Tongue (tissue), 2 donors: ENCODE results near the gene LSM7. TPM values are rescaled to one million over a fixed set of nuclear protein-coding genes. Genes with fewer than 3 reads are reported as not detected.
"Not testable (repeated sequence)": the region's sequence is repeated elsewhere in the genome, so short reads cannot be mapped to it uniquely, and the experiment has no call there.

Experiments used
- DNase-seq: peaks from one replicate; pipeline ENCODE4 v3.0.0-alpha.2; 2015
- total RNA-seq: library from RNA; depleted of rRNA; stranded (reverse); fragments of >200 nt; gene quantifications from one replicate; pipeline ENCODE4 v1.2.3, GENCODE V29; 2014

Gene LSM7
- total RNA-seq, 1 donor from 2014 or later: 88.5 TPM

GRCh38 chr19:2355168-2356035, 27.0 kb upstream of the LSM7 start:
- no peak for DNase-seq

- DNase-seq: no peak
These were observed 26.3 kb upstream of the LSM7 start for GRCh38 chr19:2354670-2355069.

- no peak for DNase-seq
These were observed 25.7 kb upstream of the LSM7 start for GRCh38 chr19:2353887-2354592.

GRCh38 chr19:2353159-2353886, 24.9 kb upstream of the LSM7 start:
- no peak for DNase-seq

GRCh38 chr19:2352121-2352520, 23.7 kb upstream of the LSM7 start:
- DNase-seq: no peak

- DNase-seq: no peak
These were observed 23.2 kb upstream of the LSM7 start for GRCh38 chr19:2351591-2351990.

GRCh38 chr19:2350656-2351055, 22.3 kb upstream of the LSM7 start:
- no peak for DNase-seq

GRCh38 chr19:2349818-2350217, 21.4 kb upstream of the LSM7 start:
- DNase-seq: not testable (repeated sequence)

- peak; percentile 37 for DNase-seq
These were observed 17.6 kb upstream of the LSM7 start for GRCh38 chr19:2345794-2346663.

GRCh38 chr19:2345076-2345475, 16.7 kb upstream of the LSM7 start:
- no peak for DNase-seq

GRCh38 chr19:2344381-2344870, 16.0 kb upstream of the LSM7 start:
- DNase-seq: no peak

- DNase-seq: no peak
These were observed 15.1 kb upstream of the LSM7 start for GRCh38 chr19:2343289-2343982.

- no peak for DNase-seq
These were observed 14.4 kb upstream of the LSM7 start for GRCh38 chr19:2342656-2343288.

GRCh38 chr19:2341982-2342381, 13.6 kb upstream of the LSM7 start:
- DNase-seq: peak; percentile 47

- no peak for DNase-seq
These were observed 12.9 kb upstream of the LSM7 start for GRCh38 chr19:2341244-2341751.

GRCh38 chr19:2340496-2341243, 12.3 kb upstream of the LSM7 start:
- DNase-seq: no peak

- no peak for DNase-seq
These were observed 11.4 kb upstream of the LSM7 start for GRCh38 chr19:2339644-2340310.

- no peak for DNase-seq
These were observed 10.6 kb upstream of the LSM7 start for GRCh38 chr19:2338751-2339643.
